ENCODE data around the gene ADCY2.

DNA sequence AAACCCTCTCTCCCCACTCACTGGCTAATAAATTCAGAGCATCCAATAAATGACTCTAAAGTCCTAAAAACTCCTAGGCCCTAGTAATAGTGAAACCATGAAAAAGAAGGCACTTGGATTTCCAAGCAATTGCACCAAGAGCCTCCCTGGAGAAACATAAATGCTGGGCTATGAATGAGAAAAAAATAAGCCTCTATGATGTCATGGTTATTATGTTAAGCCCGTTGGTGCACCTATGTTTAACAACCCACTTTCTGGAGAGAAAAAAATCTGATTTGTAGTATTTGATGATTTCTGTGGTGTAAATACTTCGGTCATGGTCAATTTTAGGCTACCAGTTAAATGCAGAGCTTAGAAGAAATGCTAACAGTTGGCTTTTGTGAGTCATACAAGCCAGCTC lies 446.6 kb downstream of the ADCY2 start:
- TF ChIP-seq, protein P1, sequence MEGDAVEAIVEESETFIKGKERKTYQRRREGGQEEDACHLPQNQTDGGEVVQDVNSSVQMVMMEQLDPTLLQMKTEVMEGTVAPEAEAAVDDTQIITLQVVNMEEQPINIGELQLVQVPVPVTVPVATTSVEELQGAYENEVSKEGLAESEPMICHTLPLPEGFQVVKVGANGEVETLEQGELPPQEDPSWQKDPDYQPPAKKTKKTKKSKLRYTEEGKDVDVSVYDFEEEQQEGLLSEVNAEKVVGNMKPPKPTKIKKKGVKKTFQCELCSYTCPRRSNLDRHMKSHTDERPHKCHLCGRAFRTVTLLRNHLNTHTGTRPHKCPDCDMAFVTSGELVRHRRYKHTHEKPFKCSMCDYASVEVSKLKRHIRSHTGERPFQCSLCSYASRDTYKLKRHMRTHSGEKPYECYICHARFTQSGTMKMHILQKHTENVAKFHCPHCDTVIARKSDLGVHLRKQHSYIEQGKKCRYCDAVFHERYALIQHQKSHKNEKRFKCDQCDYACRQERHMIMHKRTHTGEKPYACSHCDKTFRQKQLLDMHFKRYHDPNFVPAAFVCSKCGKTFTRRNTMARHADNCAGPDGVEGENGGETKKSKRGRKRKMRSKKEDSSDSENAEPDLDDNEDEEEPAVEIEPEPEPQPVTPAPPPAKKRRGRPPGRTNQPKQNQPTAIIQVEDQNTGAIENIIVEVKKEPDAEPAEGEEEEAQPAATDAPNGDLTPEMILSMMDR (IDR thresholded peaks at IDR 0.05) = no peak
- TF ChIP-seq EP300 (IDR thresholded peaks at IDR 0.05) = no peak
